A673 (cell line): ENCODE measurements around the gene STARD9. TPM values are rescaled to one million over a fixed set of nuclear protein-coding genes. Genes with fewer than 3 reads are reported as not detected.
A peak's percentile ranks its signal among the peaks of the same experiment; 100 is the strongest.

Source experiments
- BruUV-seq: library from RNA; stranded (reverse); fragments of 400-500 nt; replicated peaks from 2 replicates; lab custom pipeline; 2021; lab: Mats Ljungman, UMichigan
- CTCF ChIA-PET: fragments of 300-600 bp; sonication (Branson Sonifier 250); formaldehyde crosslinking; loops from one replicate; lab custom pipeline; 2022; ENCODE audit warnings: antibody characterized with exemption; lab: Charles Lee
- POLR2A ChIA-PET: fragments of 300-600 bp; sonication (Branson Sonifier 250); formaldehyde crosslinking; loops from one replicate; lab custom pipeline; 2022; ENCODE audit warnings: antibody characterized with exemption; ENCODE audit not compliant: low non-redundant PET; lab: Charles Lee
- DNase-seq: peaks from one replicate; pipeline ENCODE4 v3.0.0-alpha.2; 2015; ENCODE audit warnings: low spot score
- H3K27ac ChIP-seq: fragments of 200-600 bp; sonication (generic); 2 replicates; pipeline ENCODE4 v1.5.1; 2016; ENCODE audit warnings: mixed run types, low read depth, mild to moderate bottlenecking, mixed read lengths, antibody characterized with exemption, low read length; ENCODE audit not compliant: poor library complexity, severe bottlenecking
- H3K27me3 ChIP-seq: fragments of 200-600 bp; sonication (generic); replicated peaks from 2 replicates; pipeline ENCODE4 v1.6.1; 2017; ENCODE audit warnings: mixed run types, low read depth, mild to moderate bottlenecking, mixed read lengths, antibody characterized with exemption, low read length; ENCODE audit not compliant: insufficient read depth, poor library complexity
- H3K36me3 ChIP-seq: fragments of 200-600 bp; sonication (generic); 2 replicates; pipeline ENCODE4 v1.6.1; 2016; ENCODE audit warnings: mixed run types, mild to moderate bottlenecking, mixed read lengths, antibody characterized with exemption, low read length; ENCODE audit not compliant: insufficient read depth, poor library complexity, severe bottlenecking
- H3K4me1 ChIP-seq: fragments of 200-600 bp; sonication (generic); 2 replicates; pipeline ENCODE4 v1.6.1; 2017; ENCODE audit warnings: mixed run types, mild to moderate bottlenecking, mixed read lengths, antibody characterized with exemption, low read length; ENCODE audit not compliant: insufficient read depth, poor library complexity, severe bottlenecking
- H3K4me3 ChIP-seq: fragments of 200-600 bp; sonication (generic); 2 replicates; pipeline ENCODE4 v1.5.1; 2016; ENCODE audit warnings: low read depth, mixed run types, mild to moderate bottlenecking, mixed read lengths, low read length; ENCODE audit not compliant: poor library complexity, severe bottlenecking
- H3K9me3 ChIP-seq: fragments of 200-600 bp; sonication (generic); 2 replicates; pipeline ENCODE4 v1.6.1; 2016; ENCODE audit warnings: mixed run types, low read depth, mild to moderate bottlenecking, mixed read lengths, antibody characterized with exemption, low read length; ENCODE audit not compliant: poor library complexity, severe bottlenecking
- CTCF ChIP-seq: fragments of 300-800, 200-600 bp; sonication (generic); conservative IDR thresholded peaks from 2 replicates; pipeline ENCODE4 v1.5.1; 2017; ENCODE audit warnings: low read depth, mild to moderate bottlenecking, antibody characterized with exemption, low read length, moderate library complexity, mixed read lengths
- EZH2 ChIP-seq: fragments of 200-600 bp; sonication (generic); IDR thresholded peaks from 2 replicates; pipeline ENCODE4 v1.6.1; 2017; ENCODE audit warnings: borderline replicate concordance, low read depth, mild to moderate bottlenecking, mixed read lengths, antibody characterized with exemption, low read length; ENCODE audit not compliant: poor library complexity, severe bottlenecking
- intact Hi-C: fragments of 100-400 bp; cut with micrococcal nuclease; formaldehyde crosslinking; loops from one replicate; pipeline ENCODE4 v1.10.0; 2022; ENCODE audit not compliant: unreplicated experiment
- total RNA-seq: library from RNA; stranded (reverse); gene quantifications from 2 replicates; pipeline ENCODE4 v1.2.3, GENCODE V29; 2021

Gene STARD9
- total RNA-seq, 1 experiment from 2014 or later, result 12.0 TPM

GRCh38 chr15:42577514-42578031 lies 2.2 kb downstream of the STARD9 start:
- no peak for DNase-seq

DNA sequence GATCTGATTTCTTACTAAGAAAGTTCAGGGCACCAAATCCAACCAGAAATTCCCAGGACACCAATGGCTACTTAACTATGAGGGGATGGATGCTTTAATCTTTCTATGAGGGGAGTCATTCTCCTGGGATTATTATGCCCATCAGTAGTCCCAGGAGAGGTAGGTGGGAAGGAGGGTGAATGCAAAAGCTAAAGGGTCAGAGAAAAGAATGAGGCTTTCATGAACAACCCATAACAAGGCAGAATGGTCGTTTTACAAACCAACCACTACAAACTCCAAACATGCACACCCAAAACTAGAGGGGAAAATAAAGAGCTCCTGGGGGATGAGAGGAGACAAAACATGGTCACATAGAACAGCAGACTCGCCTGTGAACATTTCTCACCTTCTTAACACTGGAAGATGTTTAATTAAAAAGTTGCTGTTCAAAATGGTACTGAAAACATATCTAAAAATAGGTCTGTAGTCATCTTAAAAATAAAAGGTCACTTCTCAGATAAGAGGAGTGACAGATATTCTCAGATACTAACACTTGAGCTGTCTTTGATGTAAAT lies 3.7 kb downstream of the STARD9 start:
- CTCF ChIA-PET, result no interaction called here
- peaks cover 40% of the 10 kb centered on the region for H3K4me1 ChIP-seq
- H3K4me3 ChIP-seq, result no peak overlapping the region
- POLR2A ChIA-PET, result no interaction called here
- H3K27me3 ChIP-seq, result no peaks in the 10 kb centered on the region
- H3K27ac ChIP-seq, result no peak overlapping the region
- no peak for DNase-seq
- no peaks in the 10 kb centered on the region for H3K36me3 ChIP-seq
- TF ChIP-seq CTCF, result no peak
- no peak for TF ChIP-seq EZH2
- no peaks in the 10 kb centered on the region for H3K9me3 ChIP-seq
- BruUV-seq, result no TSS peak
- intact Hi-C loops, result no loop called here

More at GRCh38 chr15:42577514-42578031, 2.2 kb downstream of the STARD9 start:
- H3K4me1 ChIP-seq, result peaks cover 25% of the 10 kb centered on the region
- TF ChIP-seq EZH2 (no peak), CTCF (no peak)
- ChIA-PET CTCF (no interaction called here), POLR2A (no interaction called here)
- no peaks in the 10 kb centered on the region for H3K27me3 ChIP-seq
- H3K4me3 ChIP-seq, result no peak overlapping the region
- intact Hi-C loops, result no loop called here
- no TSS peak for BruUV-seq
- H3K27ac ChIP-seq, result no peak overlapping the region
- no peaks in the 10 kb centered on the region for H3K36me3 ChIP-seq
- no peaks in the 10 kb centered on the region for H3K9me3 ChIP-seq

- ChIA-PET CTCF (interaction anchor here (0.6 kb wide), 1 partner anchor 627 kb away, joined by 3 read pairs; no protein-coding TSS in a partner anchor), POLR2A (no interaction called here)
- DNase-seq, result peak; percentile 91
- BruUV-seq, result no TSS peak
- Histone ChIP-seq H3K27ac (peak overlapping the region; percentile 65), H3K9me3 (no peaks in the 10 kb centered on the region), H3K27me3 (no peaks in the 10 kb centered on the region), H3K4me3 (peak overlapping the region; percentile 45), H3K36me3 (peaks cover 2% of the 10 kb centered on the region), H3K4me1 (peaks cover 45% of the 10 kb centered on the region)
- TF ChIP-seq CTCF (no peak), EZH2 (no peak)
- intact Hi-C loops, result loop anchor here (5.0 kb wide), 1 partner anchor 71 kb away; no protein-coding TSS in a partner anchor
Observed at GRCh38 chr15:42581272-42581730, 5.9 kb downstream of the STARD9 start.
